ENCODE results near the gene KANK4.
"Not testable (repeated sequence)": the region's sequence is repeated elsewhere in the genome, so short reads cannot be mapped to it uniquely, and the experiment has no call there.

Gene KANK4

GRCh38 chr1:62263006-62263813 lies 56.0 kb downstream of the KANK4 start:
- TF ChIP-seq, protein P1, sequence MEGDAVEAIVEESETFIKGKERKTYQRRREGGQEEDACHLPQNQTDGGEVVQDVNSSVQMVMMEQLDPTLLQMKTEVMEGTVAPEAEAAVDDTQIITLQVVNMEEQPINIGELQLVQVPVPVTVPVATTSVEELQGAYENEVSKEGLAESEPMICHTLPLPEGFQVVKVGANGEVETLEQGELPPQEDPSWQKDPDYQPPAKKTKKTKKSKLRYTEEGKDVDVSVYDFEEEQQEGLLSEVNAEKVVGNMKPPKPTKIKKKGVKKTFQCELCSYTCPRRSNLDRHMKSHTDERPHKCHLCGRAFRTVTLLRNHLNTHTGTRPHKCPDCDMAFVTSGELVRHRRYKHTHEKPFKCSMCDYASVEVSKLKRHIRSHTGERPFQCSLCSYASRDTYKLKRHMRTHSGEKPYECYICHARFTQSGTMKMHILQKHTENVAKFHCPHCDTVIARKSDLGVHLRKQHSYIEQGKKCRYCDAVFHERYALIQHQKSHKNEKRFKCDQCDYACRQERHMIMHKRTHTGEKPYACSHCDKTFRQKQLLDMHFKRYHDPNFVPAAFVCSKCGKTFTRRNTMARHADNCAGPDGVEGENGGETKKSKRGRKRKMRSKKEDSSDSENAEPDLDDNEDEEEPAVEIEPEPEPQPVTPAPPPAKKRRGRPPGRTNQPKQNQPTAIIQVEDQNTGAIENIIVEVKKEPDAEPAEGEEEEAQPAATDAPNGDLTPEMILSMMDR (IDR thresholded peaks at IDR 0.05; ENCODE audit: low read depth, low read length) = no peak
- in situ Hi-C loops (cut with HindIII; ENCODE audit: low sequenced_read_pairs) = no loop called here
- no peak overlapping the region for H3K4me3 ChIP-seq (ENCODE audit: low read depth, low read length)
- no peak for DNase-seq (ENCODE audit: low read depth, low spot score)

- in situ Hi-C loops (cut with HindIII; ENCODE audit: low sequenced_read_pairs) = no loop called here
- no peak overlapping the region for H3K4me3 ChIP-seq (ENCODE audit: low read depth, low read length)
- TF ChIP-seq, protein P1 (IDR thresholded peaks at IDR 0.05; ENCODE audit: low read depth, low read length) = no peak
- DNase-seq (ENCODE audit: low read depth, low spot score) = no peak
These were observed 58.5 kb downstream of the KANK4 start for GRCh38 chr1:62260688-62261087.

DNA sequence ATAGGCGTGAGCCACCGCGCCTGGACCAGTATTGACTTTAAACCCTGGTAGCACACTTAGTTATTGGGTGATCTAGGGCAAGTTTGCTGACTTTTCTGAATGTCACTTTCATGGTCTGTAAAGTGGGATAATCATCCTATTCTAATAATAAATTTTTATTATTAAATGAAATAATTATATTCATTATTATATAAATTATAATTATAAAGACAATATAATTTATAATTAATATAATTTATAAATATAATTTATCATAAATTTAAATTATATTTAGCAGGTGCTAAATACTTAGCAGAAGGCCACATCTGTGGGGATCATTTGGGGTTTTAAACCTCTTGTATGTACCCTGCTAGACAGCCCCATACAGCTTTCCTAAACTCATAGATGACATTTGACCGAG lies 59.7 kb downstream of the KANK4 start:
- in situ Hi-C loops (cut with HindIII; ENCODE audit: low sequenced_read_pairs) = no loop called here
- no peak overlapping the region for H3K4me3 ChIP-seq (ENCODE audit: low read depth, low read length)
- no peak for DNase-seq (ENCODE audit: low read depth, low spot score)
- TF ChIP-seq, protein P1 (IDR thresholded peaks at IDR 0.05; ENCODE audit: low read depth, low read length) = no peak

DNA sequence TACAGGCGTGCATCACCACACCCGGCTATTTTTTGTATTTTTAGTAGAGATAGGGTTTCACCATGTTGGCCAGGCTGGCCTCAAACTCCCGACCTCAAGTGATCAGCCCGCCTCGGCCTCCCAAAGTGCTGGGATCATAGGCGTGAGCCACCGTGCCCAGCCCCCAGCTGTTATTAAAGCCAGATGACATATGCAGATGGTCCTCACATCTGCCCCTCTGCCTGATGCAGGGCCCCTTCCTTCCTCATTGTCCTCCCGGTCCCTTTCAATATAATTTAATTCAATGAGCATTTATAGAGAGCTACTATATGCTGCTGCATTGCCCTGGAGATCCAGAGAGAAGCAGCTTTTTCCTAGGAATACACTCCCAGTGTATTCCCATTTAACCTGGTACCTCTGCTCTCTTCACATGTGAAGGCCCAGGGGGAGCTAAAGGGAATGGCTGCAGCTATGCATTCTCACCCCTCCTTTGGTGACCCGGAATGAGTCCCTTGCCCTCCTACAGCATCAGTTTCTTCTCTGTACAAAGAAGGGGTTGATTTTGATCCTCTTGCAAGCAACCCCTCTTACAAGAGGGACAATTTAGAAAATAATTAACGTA lies 69.0 kb downstream of the KANK4 start:
- in situ Hi-C loops (cut with HindIII; ENCODE audit: low sequenced_read_pairs) = no loop called here
- TF ChIP-seq, protein P1 (IDR thresholded peaks at IDR 0.05; ENCODE audit: low read depth, low read length) = no peak

DNA sequence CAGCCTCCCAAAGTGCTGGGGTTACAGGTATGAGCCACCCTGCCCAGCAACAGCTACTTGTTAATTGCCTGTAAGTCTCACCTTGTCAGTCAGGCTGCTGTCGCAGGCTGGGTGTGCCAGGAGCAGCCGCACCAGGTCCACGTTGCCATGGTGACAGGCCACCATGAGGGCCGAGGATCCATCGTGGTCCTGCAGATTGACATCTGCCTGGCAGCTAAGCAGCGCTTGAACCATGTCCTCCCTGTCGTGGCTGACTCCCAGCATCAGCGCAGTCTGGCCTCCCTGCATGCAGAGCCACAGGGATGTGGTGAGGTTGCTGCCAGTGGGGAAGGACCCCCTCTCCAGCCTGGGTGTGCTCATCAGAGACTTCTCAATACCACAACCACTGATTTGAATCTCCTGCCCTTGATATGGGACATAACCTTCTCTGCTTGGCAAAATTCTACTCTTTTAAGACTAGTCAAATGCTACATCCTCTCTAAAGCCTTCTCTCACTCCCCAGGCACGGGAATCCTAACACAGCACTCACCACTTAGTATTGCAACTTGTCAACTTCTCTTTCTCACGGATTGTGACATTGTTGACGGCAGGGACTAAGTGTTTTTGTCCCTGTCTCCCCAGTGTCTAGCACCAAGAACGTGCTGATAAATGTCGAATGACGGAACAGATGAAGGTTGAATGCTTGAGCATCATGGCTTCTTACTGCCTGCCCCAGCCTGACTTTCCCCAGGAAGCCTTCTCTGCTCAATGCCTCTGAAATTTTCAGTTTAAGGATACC lies 71.7 kb downstream of the KANK4 start:
- no peak overlapping the region for H3K4me3 ChIP-seq (ENCODE audit: low read depth, low read length)
- in situ Hi-C loops (cut with HindIII; ENCODE audit: low sequenced_read_pairs) = no loop called here
- TF ChIP-seq, protein P1 (IDR thresholded peaks at IDR 0.05; ENCODE audit: low read depth, low read length) = no peak
- DNase-seq (ENCODE audit: low read depth, low spot score) = no peak

More for the DNA sequence above, 69.0 kb downstream of the KANK4 start:
- no peak for DNase-seq (ENCODE audit: low read depth, low spot score)
- H3K4me3 ChIP-seq (ENCODE audit: low read depth, low read length) = no peak overlapping the region

GRCh38 chr1:62245201-62245600 lies 74.0 kb downstream of the KANK4 start:
- in situ Hi-C loops (cut with HindIII; ENCODE audit: low sequenced_read_pairs) = no loop called here
- DNase-seq (ENCODE audit: low read depth, low spot score) = no peak
- no peak overlapping the region for H3K4me3 ChIP-seq (ENCODE audit: low read depth, low read length)
- TF ChIP-seq, protein P1 (IDR thresholded peaks at IDR 0.05; ENCODE audit: low read depth, low read length) = no peak

GRCh38 chr1:62244380-62244779 lies 74.9 kb downstream of the KANK4 start:
- in situ Hi-C loops (cut with HindIII; ENCODE audit: low sequenced_read_pairs); DNase-seq (ENCODE audit: low read depth, low spot score); H3K4me3 ChIP-seq (ENCODE audit: low read depth, low read length): not testable (repeated sequence)
